ENCODE data around the gene CAMK1D. TPM values are rescaled to one million over a fixed set of nuclear protein-coding genes. Genes with fewer than 3 reads are reported as not detected.

Gene CAMK1D
- polyA plus RNA-seq, 1 of the 3 experiments (the other 2 are of a cell fraction), result 4.1 TPM

GRCh38 chr10:12419262-12419847 is 70.0 kb downstream of the CAMK1D start:
- no peak overlapping the region for H2AFZ ChIP-seq (ENCODE audit: low read depth)
- peaks cover 13% of the 10 kb centered on the region for H3F3A ChIP-seq (replicated peaks; ENCODE audit: insufficient read depth)
- no peaks in the 10 kb centered on the region for H3K27me3 ChIP-seq (ENCODE audit: insufficient read depth)
- peak overlapping the region; percentile 1; the same call in 1 of the 2 replicates for H3K4me2 ChIP-seq
- no peaks in the 10 kb centered on the region for H3K79me2 ChIP-seq (ENCODE audit: insufficient read depth)
- WGBS (ENCODE audit: low lambda C conversion rate), result 22% methylated on average over 9 of the region's 9 CpGs
- H3K4me3 ChIP-seq (ENCODE audit: low read depth in 2 of 2, low read length in 1 of 2), result no peak overlapping the region
- H3K9me2 ChIP-seq, result no peaks in the 10 kb centered on the region
- H4K20me1 ChIP-seq (ENCODE audit: insufficient read depth), result no peaks in the 10 kb centered on the region
- CTCF ChIA-PET, result interaction anchor here (1.2 kb wide), 1 partner anchor 51 kb away, joined by 3 read pairs; no protein-coding TSS in a partner anchor
- peak overlapping the region; percentile 3; the same call in 1 of the 2 replicates for H3K9ac ChIP-seq
- peaks cover 0 to 5% of the 10 kb centered on the region in 2 experiments; a peak in 1 of 4 replicates for H3K4me1 ChIP-seq (ENCODE audit: control insufficient read depth in 1 of 2, insufficient read depth in 2 of 2, low read depth in 1 of 2, low read length in 1 of 2)
- H3K27ac ChIP-seq (ENCODE audit: low read depth in 2 of 2, low read length in 1 of 2), result peak overlapping the region in 1 of 2 experiments; percentile 80; a peak in 2 of 4 replicates
- no peaks in the 10 kb centered on the region for H3K36me3 ChIP-seq (replicated peaks in 1 of 2; ENCODE audit: control insufficient read depth in 1 of 2, insufficient read depth in 2 of 2, low read length in 1 of 2)
- DNase-seq, result no peak
- no peaks in the 10 kb centered on the region for H3K9me3 ChIP-seq
- POLR2A ChIA-PET, result no interaction called here
- TF ChIP-seq ELF1 (IDR thresholded peaks at IDR 0.05) (peak; percentile 38; the same call in 1 of the 2 replicates), CHD2 (IDR thresholded peaks at IDR 0.05; ENCODE audit: low read length, partially characterized antibody) (no peak), USF2 (IDR thresholded peaks at IDR 0.05; ENCODE audit: borderline replicate concordance, low read depth, low read length) (no peak), PBX3 (IDR thresholded peaks at IDR 0.05) (peak; percentile 94), RFX5 (IDR thresholded peaks at IDR 0.05; ENCODE audit: low read length) (no peak), MAX (IDR thresholded peaks at IDR 0.05; ENCODE audit: low read depth) (peak; percentile 80), ZBTB33 (IDR thresholded peaks at IDR 0.05; ENCODE audit: borderline replicate concordance, low read depth) (peak; percentile 78; the same call in 1 of the 2 replicates), NFIC (IDR thresholded peaks at IDR 0.05; ENCODE audit: borderline replicate concordance) (peak; percentile 95), TAF1 (IDR thresholded peaks at IDR 0.05; ENCODE audit: borderline replicate concordance, low read depth, low read length) (no peak; the same call in 1 of the 2 replicates), REST (IDR thresholded peaks at IDR 0.05; ENCODE audit: low read depth, low read length) (peak; percentile 60; the same call in 1 of the 2 replicates), EP300 (IDR thresholded peaks at IDR 0.05; ENCODE audit: borderline replicate concordance in 1 of 2, low read depth in 1 of 2, low read length in 1 of 2) (peak; percentile 20 to 87; a peak in 2 of 4 replicates), POLR2AphosphoS5 (IDR thresholded peaks at IDR 0.05; ENCODE audit: low read depth, low read length) (peak; percentile 82; the same call in 1 of the 2 replicates), YY1 (IDR thresholded peaks at IDR 0.05; ENCODE audit: low read depth) (no peak), RAD21 (IDR thresholded peaks at IDR 0.05; ENCODE audit: low read length) (no peak), FOXM1 (IDR thresholded peaks at IDR 0.05; ENCODE audit: low read depth) (peak; percentile 59; the same call in 1 of the 2 replicates), MEF2A (IDR thresholded peaks at IDR 0.05; ENCODE audit: borderline replicate concordance, low read depth) (peak; percentile 59; the same call in 1 of the 2 replicates), FOXJ3 (CRISPR knock-in tag; IDR thresholded peaks at IDR 0.05) (no peak), JUND (IDR thresholded peaks at IDR 0.05) (peak; percentile 97), MXI1 (IDR thresholded peaks at IDR 0.05; ENCODE audit: low read depth, low read length) (no peak), CTCF (IDR thresholded peaks at IDR 0.05) (no peak), SIN3A (IDR thresholded peaks at IDR 0.05; ENCODE audit: borderline replicate concordance, low read depth, low read length) (no peak), IRF3 (IDR thresholded peaks at IDR 0.05; ENCODE audit: low read depth, low read length) (no peak)

All from SK-N-SH (cell line).